Sigmoid colon (tissue), 7 donors: ENCODE data around the gene OR52M1. TPM values are rescaled to one million over a fixed set of nuclear protein-coding genes. Genes with fewer than 3 reads are reported as not detected.

Experiments used
- DNase-seq: peaks from one replicate; pipeline ENCODE4 v3.0.0-alpha.2; 2019
- H3K27ac ChIP-seq, 4 donors: fragments of 200-600 bp; sonication (generic); one replicate each; pipeline ENCODE4 v1.5.1; 2016 to 2019; ENCODE audit warnings: mild to moderate bottlenecking in 1 of 4
- H3K27me3 ChIP-seq, 3 donors: fragments of 200-600 bp; sonication (generic); one replicate each; pipeline ENCODE4 v1.5.1; 2019; ENCODE audit warnings: mild to moderate bottlenecking in 1 of 3
- H3K36me3 ChIP-seq, 4 donors: fragments of 200-600 bp; sonication (generic); one replicate each; pipeline ENCODE4 v1.5.1; 2016 to 2019
- H3K4me1 ChIP-seq, 4 donors: fragments of 200-600 bp; sonication (generic); one replicate each; pipeline ENCODE4 v1.5.1; 2017 to 2019
- H3K4me3 ChIP-seq, 4 donors: fragments of 200-600 bp; sonication (generic); one replicate each; pipeline ENCODE4 v1.5.1; 2017 to 2019; ENCODE audit warnings: mild to moderate bottlenecking in 2 of 4, moderate library complexity in 1 of 4
- H3K9me3 ChIP-seq, 4 donors: fragments of 200-600 bp in 3 of 4; sonication (generic) in 3 of 4; one replicate each; pipeline versions ENCODE4 v1.5.1 to v1.6.1; 2013 to 2019
- EP300 ChIP-seq, 4 donors: sonication (generic); formaldehyde crosslinking; IDR thresholded peaks; one replicate each; pipeline ENCODE4 v1.6.1; 2017; ENCODE audit warnings: antibody characterized with exemption in 4 of 4
- POLR2A ChIP-seq, 2 donors: fragments of 450-650 bp; IDR thresholded peaks; one replicate each; pipeline ENCODE4 v1.6.1; 2016; ENCODE audit warnings: antibody characterized with exemption in 2 of 2, mild to moderate bottlenecking in 2 of 2, moderate library complexity in 2 of 2
- POLR2AphosphoS5 ChIP-seq, 4 donors: sonication (generic); formaldehyde crosslinking; IDR thresholded peaks; one replicate each; pipeline ENCODE4 v1.6.1; 2017; ENCODE audit warnings: antibody characterized with exemption in 4 of 4
- whole genome bisulfite sequencing, 2 donors: extraction: QIAGEN DNeasy Blood & Tissue Kit; methylation state at CpG; one replicate each; pipeline ENCODE4 v1.1.7; 2013; 5-methylcytosine and 5-hydroxymethylcytosine counted together
- intact Hi-C: fragments of 100-400 bp; cut with DNase I; formaldehyde crosslinking; loops from one replicate; pipeline ENCODE4 v1.15.1; 2023
- polyA plus RNA-seq, 3 donors: library from polyadenylated mRNA; stranded (reverse); fragments of 200-250 nt; gene quantifications; one replicate each; pipeline ENCODE4 v1.2.3, GENCODE V29; 2013
- total RNA-seq, 4 donors: library from RNA; depleted of rRNA; stranded (reverse); fragments of >200 nt; gene quantifications; one replicate each; pipeline ENCODE4 v1.1.0, GENCODE V29; 2016
- TF ChIP-seq, protein P1 (sequence below), 4 experiments: fragments of 450-650 bp in 3 of 4; fragments of 200-600 bp in 1 of 4; IDR thresholded peaks; one replicate each; pipeline ENCODE4 v1.5.1; 2016 to 2019; ENCODE audit warnings: antibody characterized with exemption in 4 of 4, mild to moderate bottlenecking in 3 of 4, moderate library complexity in 2 of 4
- donor health status: healthy with polysubstance abuse.
- donor health status: Bipolar disorder and iron deficiency.
- donor health status: healthy.

OR52M1 gene
- total and polyA plus RNA-seq, 7 donors, result not detected

DNA sequence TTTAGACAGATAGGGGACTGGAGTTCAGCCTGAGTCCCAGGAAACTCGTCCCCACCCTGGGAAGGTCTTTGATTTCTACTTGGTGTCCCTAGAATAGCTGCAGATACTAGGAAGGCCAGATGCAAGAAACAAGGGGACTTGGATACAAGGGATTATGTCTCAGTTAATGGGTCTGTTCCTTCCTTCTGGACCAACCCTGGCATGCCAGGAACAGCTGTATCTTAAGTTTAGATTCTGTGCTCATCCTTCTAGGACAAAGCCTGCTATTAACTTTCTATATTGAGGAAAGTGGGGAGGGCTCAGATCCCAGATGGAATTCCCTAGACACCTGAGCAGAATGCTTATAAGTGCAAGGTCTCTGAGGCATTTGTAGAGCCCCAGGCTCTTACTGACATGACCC is 3.9 kb upstream of the OR52M1 start:
- DNase-seq, result no peak
- WGBS, 2 donors, result 27 to 70% methylated on average over 1 of the region's 1 CpG
- no peaks in the 10 kb centered on the region for H3K27me3 ChIP-seq
- H3K9me3 ChIP-seq, result no peaks in the 10 kb centered on the region
- intact Hi-C loops, result no loop called here
- no peak overlapping the region for H3K27ac ChIP-seq
- TF ChIP-seq POLR2A (IDR thresholded peaks at IDR 0.05), result no peak
- TF ChIP-seq EP300 (IDR thresholded peaks at IDR 0.05), result no peak
- TF ChIP-seq, protein P1, sequence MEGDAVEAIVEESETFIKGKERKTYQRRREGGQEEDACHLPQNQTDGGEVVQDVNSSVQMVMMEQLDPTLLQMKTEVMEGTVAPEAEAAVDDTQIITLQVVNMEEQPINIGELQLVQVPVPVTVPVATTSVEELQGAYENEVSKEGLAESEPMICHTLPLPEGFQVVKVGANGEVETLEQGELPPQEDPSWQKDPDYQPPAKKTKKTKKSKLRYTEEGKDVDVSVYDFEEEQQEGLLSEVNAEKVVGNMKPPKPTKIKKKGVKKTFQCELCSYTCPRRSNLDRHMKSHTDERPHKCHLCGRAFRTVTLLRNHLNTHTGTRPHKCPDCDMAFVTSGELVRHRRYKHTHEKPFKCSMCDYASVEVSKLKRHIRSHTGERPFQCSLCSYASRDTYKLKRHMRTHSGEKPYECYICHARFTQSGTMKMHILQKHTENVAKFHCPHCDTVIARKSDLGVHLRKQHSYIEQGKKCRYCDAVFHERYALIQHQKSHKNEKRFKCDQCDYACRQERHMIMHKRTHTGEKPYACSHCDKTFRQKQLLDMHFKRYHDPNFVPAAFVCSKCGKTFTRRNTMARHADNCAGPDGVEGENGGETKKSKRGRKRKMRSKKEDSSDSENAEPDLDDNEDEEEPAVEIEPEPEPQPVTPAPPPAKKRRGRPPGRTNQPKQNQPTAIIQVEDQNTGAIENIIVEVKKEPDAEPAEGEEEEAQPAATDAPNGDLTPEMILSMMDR (IDR thresholded peaks at IDR 0.05), result no peak
- no peak for TF ChIP-seq POLR2AphosphoS5 (IDR thresholded peaks at IDR 0.05)
- no peaks in the 10 kb centered on the region for H3K4me1 ChIP-seq
- H3K4me3 ChIP-seq, result no peak overlapping the region
- H3K36me3 ChIP-seq, result no peaks in the 10 kb centered on the region

DNA sequence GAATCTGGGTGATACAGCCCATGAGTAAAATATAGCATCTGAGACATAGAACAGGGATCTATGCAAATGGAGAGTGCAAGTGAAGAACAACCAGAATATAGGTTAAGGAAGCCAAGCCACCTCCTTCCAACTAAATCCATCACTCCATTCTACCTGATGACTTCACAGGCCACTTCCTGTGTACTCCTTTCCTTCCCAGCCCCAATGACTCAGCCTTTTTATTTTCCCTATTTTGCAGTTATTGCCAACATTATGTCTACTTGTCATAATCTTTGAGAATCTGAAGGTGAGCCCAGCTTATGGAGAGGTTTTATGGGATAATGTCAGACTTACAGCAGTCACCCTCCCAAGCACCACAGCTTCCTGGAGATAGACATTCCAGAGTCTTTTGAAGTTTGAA is 1.4 kb upstream of the OR52M1 start:
- DNase-seq, result no peak
- H3K4me1 ChIP-seq, result no peaks in the 10 kb centered on the region
- intact Hi-C loops, result no loop called here
- H3K36me3 ChIP-seq, result no peaks in the 10 kb centered on the region
- TF ChIP-seq, protein P1 (IDR thresholded peaks at IDR 0.05), result no peak
- TF ChIP-seq POLR2A (IDR thresholded peaks at IDR 0.05) (no peak), EP300 (IDR thresholded peaks at IDR 0.05) (no peak), POLR2AphosphoS5 (IDR thresholded peaks at IDR 0.05) (no peak)
- H3K27me3 ChIP-seq, result no peaks in the 10 kb centered on the region
- H3K4me3 ChIP-seq, result no peak overlapping the region
- H3K9me3 ChIP-seq, result no peaks in the 10 kb centered on the region
- no peak overlapping the region for H3K27ac ChIP-seq

DNA sequence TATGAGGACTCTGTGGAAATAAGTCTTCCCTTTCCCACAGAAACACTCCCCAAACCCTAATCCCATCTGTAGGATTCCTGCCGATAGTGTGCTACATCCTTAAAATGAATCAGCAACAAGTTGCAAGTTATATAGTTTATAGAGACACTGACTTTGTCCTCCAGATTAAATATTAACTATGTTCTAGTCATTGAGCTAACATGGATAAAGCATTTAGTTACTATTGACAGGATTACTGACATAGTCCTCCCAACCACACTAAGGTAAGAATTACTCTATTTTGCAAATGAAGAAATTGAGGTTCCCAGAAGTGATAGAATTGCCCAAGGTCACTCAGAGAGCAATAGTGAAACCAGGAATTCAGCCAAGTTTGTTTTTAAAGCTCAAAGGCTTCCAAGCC is 1.9 kb downstream of the OR52M1 start:
- no peaks in the 10 kb centered on the region for H3K27me3 ChIP-seq
- H3K27ac ChIP-seq, result no peak overlapping the region
- H3K4me3 ChIP-seq, result no peak overlapping the region
- intact Hi-C loops, result no loop called here
- 12 to 73% methylated on average over 1 of the region's 1 CpG for whole genome bisulfite sequencing, 2 donors
- H3K4me1 ChIP-seq, result no peaks in the 10 kb centered on the region
- no peak for DNase-seq
- no peak for TF ChIP-seq EP300 (IDR thresholded peaks at IDR 0.05)
- TF ChIP-seq POLR2AphosphoS5 (IDR thresholded peaks at IDR 0.05), result no peak
- H3K9me3 ChIP-seq, result peaks cover 0 to 5% (median 1%) of the 10 kb centered on the region in 4 donors
- no peaks in the 10 kb centered on the region for H3K36me3 ChIP-seq

DNA sequence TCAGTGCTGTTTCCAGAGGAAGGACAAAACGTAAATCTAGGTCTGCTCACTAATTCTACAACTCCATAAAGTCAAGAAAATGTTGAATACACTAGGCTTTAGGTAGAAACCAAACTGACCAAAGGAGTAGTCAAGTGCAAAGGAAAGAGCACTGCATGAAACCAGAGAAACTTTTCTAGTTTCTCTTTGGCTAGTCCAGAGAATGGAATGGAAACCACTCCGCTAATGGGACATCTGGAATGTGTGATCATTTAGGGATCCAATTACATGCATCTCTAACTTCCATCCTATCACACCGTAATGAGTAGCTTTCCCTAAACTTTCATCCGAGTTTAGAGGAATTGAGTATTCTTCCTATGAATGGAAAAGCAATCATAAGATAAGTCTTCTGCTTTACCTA is 2.4 kb downstream of the OR52M1 start:
- intact Hi-C loops, result no loop called here
- Histone ChIP-seq H3K27ac (no peak overlapping the region), H3K36me3 (no peaks in the 10 kb centered on the region), H3K4me3 (no peak overlapping the region), H3K27me3 (no peaks in the 10 kb centered on the region), H3K4me1 (no peaks in the 10 kb centered on the region), H3K9me3 (peaks cover 0 to 5% (median 1%) of the 10 kb centered on the region in 4 donors)
- TF ChIP-seq, protein P1 (IDR thresholded peaks at IDR 0.05), result no peak
- no peak for TF ChIP-seq POLR2A (IDR thresholded peaks at IDR 0.05)
- TF ChIP-seq EP300 (IDR thresholded peaks at IDR 0.05), result no peak
- TF ChIP-seq POLR2AphosphoS5 (IDR thresholded peaks at IDR 0.05), result no peak
- no peak for DNase-seq
- WGBS, 2 donors, result 73 to 79% methylated on average over 4 of the region's 4 CpGs

DNA sequence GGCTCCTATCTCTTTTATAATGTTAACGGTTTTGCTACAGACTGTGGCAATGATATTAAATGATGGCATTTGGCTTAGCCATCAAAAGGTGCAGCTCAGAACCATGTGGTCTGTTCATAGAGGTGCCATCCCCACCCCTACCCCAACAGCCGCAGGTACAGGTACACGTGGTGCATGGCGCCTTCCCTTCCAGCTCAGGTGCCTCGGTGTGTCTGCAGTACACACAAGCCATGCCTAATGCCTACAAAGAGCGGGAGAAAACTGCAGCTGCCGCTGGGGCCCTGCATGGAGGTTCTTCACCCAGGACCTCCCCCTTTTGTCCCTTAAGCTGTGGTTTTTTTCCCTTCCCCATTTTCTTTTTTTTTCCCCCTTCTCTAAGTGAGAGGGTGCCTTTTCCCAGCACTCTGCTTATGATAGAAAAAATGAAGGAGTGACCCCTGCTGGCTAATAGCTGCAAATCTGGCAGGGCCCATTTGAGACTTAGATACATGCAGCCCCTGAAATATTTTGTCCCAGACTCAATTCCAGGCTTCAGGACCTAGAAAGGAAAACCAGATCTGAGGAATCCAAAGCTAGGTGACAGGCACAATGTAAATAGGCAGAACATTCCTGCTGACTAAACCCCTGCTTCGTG is 6.5 kb downstream of the OR52M1 start:
- no peaks in the 10 kb centered on the region for H3K36me3 ChIP-seq
- H3K4me3 ChIP-seq, result no peak overlapping the region
- H3K9me3 ChIP-seq, result peaks cover 0 to 5% (median 1%) of the 10 kb centered on the region in 4 donors
- 84 to 88% methylated on average over 8 of the region's 8 CpGs for WGBS, 2 donors
- intact Hi-C loops, result no loop called here
- H3K4me1 ChIP-seq, result no peaks in the 10 kb centered on the region
- no peak for DNase-seq
- no peak overlapping the region for H3K27ac ChIP-seq
- TF ChIP-seq POLR2AphosphoS5 (IDR thresholded peaks at IDR 0.05) (no peak), POLR2A (IDR thresholded peaks at IDR 0.05) (no peak), EP300 (IDR thresholded peaks at IDR 0.05) (no peak)
- TF ChIP-seq, protein P1 (IDR thresholded peaks at IDR 0.05), result no peak
- H3K27me3 ChIP-seq, result no peaks in the 10 kb centered on the region
